Prostate gland (tissue), 2 donors: ENCODE results near the gene SURF6. TPM values are rescaled to one million over a fixed set of nuclear protein-coding genes. Genes with fewer than 3 reads are reported as not detected.

ENCODE experiments used
- DNase-seq: peaks from one replicate; pipeline ENCODE4 v3.0.0-alpha.2; 2019; ENCODE audit warnings: low spot score
- H3K27ac ChIP-seq, 2 donors: fragments of 200-600 bp; sonication (generic); 2 replicates each; pipeline ENCODE4 v1.5.1; 2017 to 2019
- H3K27me3 ChIP-seq: fragments of 200-600 bp; sonication (generic); replicated peaks from 2 replicates; pipeline ENCODE4 v1.5.1; 2019; ENCODE audit not compliant: insufficient read depth
- H3K36me3 ChIP-seq, 2 donors: fragments of 200-600 bp; sonication (generic); 1 replicate in 1 of 2; 2 replicates in 1 of 2; pipeline versions ENCODE4 v1.5.1 to v1.8.1; 2017 to 2019
- H3K4me1 ChIP-seq: fragments of 200-600 bp; sonication (generic); replicated peaks from 2 replicates; pipeline ENCODE4 v1.5.1; 2019
- H3K4me3 ChIP-seq, 2 donors: fragments of 200-600 bp; sonication (generic); 2 replicates each; pipeline ENCODE4 v1.5.1; 2017 to 2019
- H3K9me3 ChIP-seq: fragments of 200-600 bp; sonication (generic); 2 replicates; pipeline ENCODE4 v1.5.1; 2017
- CTCF ChIP-seq, 4 experiments: fragments of 200-600 bp in 2 of 4; fragments of 450-650 bp in 2 of 4; sonication (generic) in 2 of 4; IDR thresholded peaks; 1 replicate in 3 of 4; 2 replicates in 1 of 4; pipeline ENCODE4 v1.5.1; 2016 to 2019; ENCODE audit warnings: antibody characterized with exemption in 4 of 4, mild to moderate bottlenecking in 2 of 4, moderate library complexity in 2 of 4
- POLR2A ChIP-seq: fragments of 450-650 bp; IDR thresholded peaks from one replicate; pipeline ENCODE4 v1.6.1; 2016; ENCODE audit warnings: antibody characterized with exemption, mild to moderate bottlenecking
- POLR2AphosphoS5 ChIP-seq: sonication (generic); formaldehyde crosslinking; IDR thresholded peaks from one replicate; pipeline ENCODE4 v1.6.1; 2017; ENCODE audit warnings: antibody characterized with exemption
- WGBS: methylation state at CpG from one replicate; pipeline ENCODE4 v1.1.5; 2018; 5-methylcytosine and 5-hydroxymethylcytosine counted together
- intact Hi-C: fragments of 100-400 bp; cut with DNase I; formaldehyde crosslinking; loops from one replicate; pipeline ENCODE4 v1.14.2; 2022
- total RNA-seq, 2 donors: library from RNA; depleted of rRNA; stranded (reverse); fragments of >200 nt; gene quantifications; one replicate each; pipeline ENCODE4 v1.1.0, GENCODE V29; 2016

Gene SURF6
- total RNA-seq, 2 donors from 2014 or later = 25.7 to 40.3 TPM

DNA sequence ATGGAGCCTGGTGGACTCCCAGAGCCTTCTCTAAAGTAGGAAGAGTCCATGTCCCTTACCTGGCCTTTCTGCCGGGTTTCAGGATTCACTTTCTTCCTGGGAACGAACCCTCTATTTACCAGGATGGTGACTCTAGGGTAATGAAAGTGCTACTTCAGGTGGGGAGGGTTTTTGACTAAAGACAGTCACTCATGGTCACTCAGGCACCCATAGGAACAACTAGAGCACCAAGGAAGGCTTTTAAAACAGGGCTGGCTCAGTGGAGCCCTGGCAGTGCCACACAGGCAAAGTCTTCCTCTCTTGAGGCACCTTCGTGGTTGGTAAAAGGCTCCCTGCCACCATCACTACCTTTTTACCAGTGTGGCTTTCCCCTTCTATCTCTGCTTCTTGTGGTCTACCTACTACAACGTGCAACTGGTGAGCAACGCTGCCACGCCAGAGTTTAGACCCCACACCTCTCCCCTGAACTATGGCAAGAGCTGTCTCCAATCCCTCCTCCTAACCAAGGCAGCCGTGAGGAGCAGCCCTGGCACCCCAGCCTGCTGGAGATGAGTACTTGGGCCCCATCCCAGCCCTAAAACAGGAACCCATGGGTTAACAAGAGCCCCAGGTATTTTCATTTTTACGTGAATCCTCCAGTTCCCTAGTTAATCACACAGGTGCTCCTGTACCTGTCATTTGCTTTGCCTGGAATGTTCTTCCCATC lies 16.8 kb upstream of the SURF6 start:
- DNase-seq = no peak
- Histone ChIP-seq H3K9me3 (no peaks in the 10 kb centered on the region), H3K4me3 (no peak overlapping the region), H3K27me3 (no peaks in the 10 kb centered on the region), H3K27ac (no peak overlapping the region), H3K4me1 (peaks cover 28% of the 10 kb centered on the region), H3K36me3 (peaks cover 15 to 16% of the 10 kb centered on the region in 2 donors)
- TF ChIP-seq CTCF (IDR thresholded peaks at IDR 0.05) (no peak), POLR2AphosphoS5 (no peak), POLR2A (no peak)
- intact Hi-C loops = no loop called here
- WGBS = 70% methylated on average over 8 of the region's 8 CpGs

GRCh38 chr9:133351908-133352634 lies 16.1 kb upstream of the SURF6 start:
- no peaks in the 10 kb centered on the region for H3K9me3 ChIP-seq
- intact Hi-C loops = no loop called here
- H3K27me3 ChIP-seq = no peaks in the 10 kb centered on the region
- no peak overlapping the region for H3K27ac ChIP-seq
- WGBS = 71% methylated on average over 14 of the region's 14 CpGs
- H3K4me3 ChIP-seq = no peak overlapping the region
- TF ChIP-seq POLR2AphosphoS5 = no peak
- peak in 1 of 4 experiments; percentile 44 for TF ChIP-seq CTCF (IDR thresholded peaks at IDR 0.05)
- H3K36me3 ChIP-seq = peaks cover 15 to 16% of the 10 kb centered on the region in 2 donors
- no peak for DNase-seq
- peaks cover 22% of the 10 kb centered on the region for H3K4me1 ChIP-seq

GRCh38 chr9:133351526-133351907 lies 15.5 kb upstream of the SURF6 start:
- no peaks in the 10 kb centered on the region for H3K9me3 ChIP-seq
- no peak overlapping the region for H3K4me3 ChIP-seq
- intact Hi-C loops = no loop called here
- TF ChIP-seq POLR2AphosphoS5 (no peak), POLR2A (no peak), CTCF (IDR thresholded peaks at IDR 0.05) (no peak)
- H3K27ac ChIP-seq = no peak overlapping the region
- DNase-seq = no peak
- H3K36me3 ChIP-seq = peaks cover 15 to 16% of the 10 kb centered on the region in 2 donors
- H3K27me3 ChIP-seq = no peaks in the 10 kb centered on the region
- H3K4me1 ChIP-seq = peaks cover 23% of the 10 kb centered on the region
- 89% methylated on average over 3 of the region's 3 CpGs for WGBS

GRCh38 chr9:133349965-133350616 lies 14.1 kb upstream of the SURF6 start:
- 78% methylated on average over 15 of the region's 15 CpGs for WGBS
- intact Hi-C loops = no loop called here
- Histone ChIP-seq H3K27ac (peak overlapping the region in 1 of 2 donors; percentile 88), H3K36me3 (peaks cover 15 to 16% of the 10 kb centered on the region in 2 donors), H3K9me3 (no peaks in the 10 kb centered on the region), H3K27me3 (no peaks in the 10 kb centered on the region), H3K4me3 (no peak overlapping the region), H3K4me1 (peaks cover 20% of the 10 kb centered on the region)
- TF ChIP-seq POLR2A = no peak
- TF ChIP-seq POLR2AphosphoS5 = no peak
- TF ChIP-seq CTCF (IDR thresholded peaks at IDR 0.05) = no peak
- DNase-seq = no peak
